RPMI7951 (cell line): Measurements from ENCODE around the gene FHIT. TPM values are rescaled to one million over a fixed set of nuclear protein-coding genes. Genes with fewer than 3 reads are reported as not detected.
"Not testable (repeated sequence)": the region's sequence is repeated elsewhere in the genome, so short reads cannot be mapped to it uniquely, and the experiment has no call there.

Source experiments
- DNase-seq: peaks from one replicate; pipeline ENCODE4 v3.0.0-alpha.2; 2012; ENCODE audit warnings: low read depth
- total RNA-seq: library from RNA; depleted of rRNA; stranded (reverse); fragments of >200 nt; shearing (Covaris generic); gene quantifications from 2 replicates; pipeline ENCODE4 v1.2.3, GENCODE V29; 2014

FHIT gene
- total RNA-seq, 1 experiment from 2014 or later, result 2.4 TPM

- no peak for DNase-seq
Observed at GRCh38 chr3:59836531-59836930, 1414.7 kb downstream of the FHIT start.

- no peak for DNase-seq
Observed at GRCh38 chr3:59832702-59833101, 1418.5 kb downstream of the FHIT start.

GRCh38 chr3:59832241-59832640 lies 1419.0 kb downstream of the FHIT start:
- no peak for DNase-seq

- DNase-seq, result no peak
Observed at GRCh38 chr3:59831394-59831793, 1419.9 kb downstream of the FHIT start.

- no peak for DNase-seq
Observed at GRCh38 chr3:59829527-59829926, 1421.7 kb downstream of the FHIT start.

- no peak for DNase-seq
Observed at GRCh38 chr3:59824876-59825275, 1426.4 kb downstream of the FHIT start.

GRCh38 chr3:59821274-59821673 lies 1430.0 kb downstream of the FHIT start:
- peak; percentile 17 for DNase-seq

GRCh38 chr3:59820352-59820934 lies 1430.8 kb downstream of the FHIT start:
- peak; percentile 67 for DNase-seq

- DNase-seq, result no peak
Observed at GRCh38 chr3:59818919-59819300, 1432.3 kb downstream of the FHIT start.

GRCh38 chr3:59818033-59818918 lies 1433.0 kb downstream of the FHIT start:
- peak; percentile 99 for DNase-seq

GRCh38 chr3:59817511-59817910 lies 1433.7 kb downstream of the FHIT start:
- DNase-seq, result peak; percentile 22

GRCh38 chr3:59816312-59816711 lies 1434.9 kb downstream of the FHIT start:
- no peak for DNase-seq

- DNase-seq, result no peak
Observed at GRCh38 chr3:59813148-59813538, 1438.1 kb downstream of the FHIT start.

- DNase-seq, result no peak
Observed at GRCh38 chr3:59812237-59813147, 1438.8 kb downstream of the FHIT start.

- DNase-seq, result no peak
Observed at GRCh38 chr3:59811160-59811559, 1440.1 kb downstream of the FHIT start.

- DNase-seq, result no peak
Observed at GRCh38 chr3:59810606-59811005, 1440.6 kb downstream of the FHIT start.

- peak; percentile 58 for DNase-seq
Observed at GRCh38 chr3:59809710-59810444, 1441.4 kb downstream of the FHIT start.

GRCh38 chr3:59809016-59809415 lies 1442.2 kb downstream of the FHIT start:
- peak; percentile 95 for DNase-seq

GRCh38 chr3:59808446-59808845 lies 1442.8 kb downstream of the FHIT start:
- no peak for DNase-seq

- no peak for DNase-seq
Observed at GRCh38 chr3:59803268-59803667, 1448.0 kb downstream of the FHIT start.

- not testable (repeated sequence) for DNase-seq
Observed at GRCh38 chr3:59802453-59802852, 1448.8 kb downstream of the FHIT start.

GRCh38 chr3:59802045-59802444 lies 1449.2 kb downstream of the FHIT start:
- DNase-seq, result no peak
